Activated CD4-positive, alpha-beta T cell treated with anti-CD3 and anti-CD28 coated beads, Interleukin-2, Interleukin-6, amounts not matched to agents 100 ng/mL and 50 ng/mL, durations not matched to agents 16 hours and 8 hours (primary cell): Measurements from ENCODE around the gene ENOX1.

Source experiments
- DNase-seq: peaks from one replicate; pipeline ENCODE4 v3.0.0-alpha.2; 2020

The ENOX1 gene

DNA sequence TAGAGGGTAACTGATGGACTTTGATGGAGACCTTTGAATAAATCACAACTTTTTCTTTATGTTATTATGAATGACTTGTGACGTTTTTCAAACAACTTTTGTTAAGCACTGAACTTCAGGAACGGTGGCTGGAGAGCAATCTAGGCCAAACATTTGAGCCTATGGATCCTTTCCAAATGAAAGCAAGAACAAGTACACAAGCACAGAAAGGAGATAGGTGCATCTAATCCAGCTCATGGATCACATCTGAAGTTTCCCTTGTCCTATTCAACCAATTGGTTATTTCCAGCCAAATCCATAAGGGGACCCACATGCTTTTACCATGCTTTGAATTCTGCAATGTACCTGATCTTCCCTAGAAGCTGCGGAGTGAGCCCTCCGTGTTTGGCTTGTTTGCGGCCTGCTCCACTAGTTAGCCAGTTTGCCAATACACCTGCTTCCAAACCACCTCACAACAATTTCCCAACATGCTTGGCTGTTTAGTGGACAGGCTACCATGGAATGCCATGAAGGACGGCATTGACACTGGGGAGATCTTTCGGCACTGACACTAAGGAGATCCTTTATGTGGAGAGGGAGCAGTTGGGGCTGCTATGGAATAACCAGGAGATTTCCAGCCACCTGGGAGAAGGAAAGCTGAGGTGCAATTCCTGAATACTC is 447.5 kb downstream of the ENOX1 start:
- no peak for DNase-seq

GRCh38 chr13:43335764-43336163 is 451.0 kb downstream of the ENOX1 start:
- no peak for DNase-seq

- DNase-seq, result no peak
Measured at GRCh38 chr13:43333176-43333575, 453.6 kb downstream of the ENOX1 start.

GRCh38 chr13:43331672-43332071 is 455.1 kb downstream of the ENOX1 start:
- no peak for DNase-seq

GRCh38 chr13:43329702-43330101 is 457.1 kb downstream of the ENOX1 start:
- DNase-seq, result no peak

GRCh38 chr13:43328907-43329306 is 457.9 kb downstream of the ENOX1 start:
- no peak for DNase-seq

DNA sequence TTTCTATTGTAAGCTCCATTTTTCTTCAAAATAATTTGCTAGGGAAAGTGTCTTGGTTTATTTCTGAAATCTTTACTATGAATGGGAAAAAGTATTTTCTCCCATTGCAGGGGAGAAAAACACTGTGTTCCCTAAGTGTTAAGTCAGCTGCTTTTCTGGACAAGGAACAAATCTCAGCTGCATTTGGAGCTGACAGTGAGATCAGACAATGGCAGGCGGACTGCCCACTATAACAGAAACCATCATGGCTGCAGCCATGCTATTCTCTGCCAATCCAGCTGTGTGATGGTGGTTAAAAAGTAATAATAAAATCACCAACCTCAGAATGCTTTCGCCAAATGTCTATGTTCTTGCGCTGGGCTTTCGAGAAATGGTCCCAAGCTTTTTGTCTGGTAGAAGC is 460.7 kb downstream of the ENOX1 start:
- no peak for DNase-seq

GRCh38 chr13:43325636-43326035 is 461.1 kb downstream of the ENOX1 start:
- DNase-seq, result no peak

- no peak for DNase-seq
Measured at GRCh38 chr13:43324129-43324528, 462.6 kb downstream of the ENOX1 start.

GRCh38 chr13:43319617-43320444 is 466.9 kb downstream of the ENOX1 start:
- no peak for DNase-seq

- no peak for DNase-seq
Measured at GRCh38 chr13:43316946-43317353, 469.8 kb downstream of the ENOX1 start.

GRCh38 chr13:43316281-43316680 is 470.5 kb downstream of the ENOX1 start:
- no peak for DNase-seq

DNA sequence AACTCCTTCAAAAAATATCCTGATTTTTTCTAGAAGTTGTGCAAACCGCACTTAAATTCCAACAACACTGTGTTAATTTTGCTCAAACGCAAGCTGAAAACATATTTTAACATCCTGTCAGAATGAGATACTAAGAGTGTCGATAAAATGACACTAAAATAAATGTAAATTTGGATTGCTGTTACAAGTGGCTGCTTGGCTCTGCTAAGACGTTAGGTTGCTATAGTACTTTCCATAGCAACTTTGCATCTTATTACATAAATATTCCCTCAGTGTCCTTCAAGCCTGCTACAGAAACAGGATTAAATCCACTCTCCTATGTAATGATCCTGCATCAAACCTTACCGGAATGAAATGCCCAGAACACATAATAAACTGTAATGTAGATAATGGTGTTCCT is 471.2 kb downstream of the ENOX1 start:
- DNase-seq, result no peak

- no peak for DNase-seq
Measured at GRCh38 chr13:43309311-43309710, 477.5 kb downstream of the ENOX1 start.

- DNase-seq, result no peak
Measured at GRCh38 chr13:43307921-43308433, 478.8 kb downstream of the ENOX1 start.

- DNase-seq, result no peak
Measured at GRCh38 chr13:43307221-43307920, 479.4 kb downstream of the ENOX1 start.

DNA sequence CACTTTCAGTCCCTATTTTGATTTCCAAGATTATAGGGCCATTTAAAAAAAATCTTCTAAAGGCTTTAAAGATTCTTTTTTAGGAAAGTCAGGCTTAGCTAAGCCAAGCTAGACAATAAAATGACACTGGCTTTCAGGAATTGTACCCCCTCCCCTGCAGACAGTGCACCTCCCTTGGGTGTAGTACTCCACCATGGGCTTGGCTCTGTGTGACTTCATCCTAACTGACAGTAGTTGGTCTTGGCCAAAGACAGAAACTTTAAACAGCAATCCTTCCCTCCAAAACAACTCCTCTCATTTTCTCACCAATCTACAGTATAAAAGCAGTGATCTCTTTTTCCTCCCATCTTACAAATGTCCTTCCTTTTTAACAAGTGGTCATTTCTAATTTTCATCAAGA is 480.4 kb downstream of the ENOX1 start:
- DNase-seq, result no peak

GRCh38 chr13:43305416-43305815 is 481.4 kb downstream of the ENOX1 start:
- DNase-seq, result no peak

DNA sequence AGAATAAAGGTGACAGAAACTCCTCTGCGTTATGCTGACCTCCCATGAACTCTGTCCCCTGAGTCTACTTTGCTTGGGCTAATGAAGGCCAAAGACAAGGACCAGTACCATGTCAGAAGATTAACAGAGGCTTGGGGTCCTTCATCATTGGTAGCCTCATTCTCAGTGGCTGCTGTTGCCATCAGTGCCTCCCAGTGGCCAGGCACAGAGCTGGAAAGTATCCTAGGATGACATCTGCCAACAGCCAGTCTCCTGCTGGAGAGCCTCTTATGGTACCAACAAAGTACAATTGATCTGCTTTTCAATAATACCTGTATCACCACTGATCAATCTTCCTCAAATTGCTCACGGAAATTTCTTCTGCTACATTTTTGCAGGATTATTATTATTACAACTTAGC is 481.8 kb downstream of the ENOX1 start:
- no peak for DNase-seq

DNA sequence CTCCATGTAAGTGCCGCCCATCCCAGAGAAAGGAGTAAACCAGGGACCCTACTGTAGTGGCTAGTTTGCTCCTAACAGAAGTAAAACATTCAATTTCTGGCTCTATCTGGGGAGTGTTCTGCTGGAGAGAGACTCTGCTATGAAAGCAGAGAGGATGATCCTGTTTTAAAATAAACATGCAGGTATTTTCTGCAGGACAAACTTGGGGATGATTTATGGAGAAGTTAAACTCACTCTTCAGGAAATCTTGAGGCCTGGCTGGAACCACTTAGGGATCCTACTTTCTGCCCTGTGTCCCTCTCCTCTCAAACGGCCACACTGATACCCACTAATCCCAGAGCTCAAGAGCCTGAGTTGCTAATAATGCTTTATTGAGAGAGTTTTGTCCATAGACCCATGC is 482.3 kb downstream of the ENOX1 start:
- no peak for DNase-seq

DNA sequence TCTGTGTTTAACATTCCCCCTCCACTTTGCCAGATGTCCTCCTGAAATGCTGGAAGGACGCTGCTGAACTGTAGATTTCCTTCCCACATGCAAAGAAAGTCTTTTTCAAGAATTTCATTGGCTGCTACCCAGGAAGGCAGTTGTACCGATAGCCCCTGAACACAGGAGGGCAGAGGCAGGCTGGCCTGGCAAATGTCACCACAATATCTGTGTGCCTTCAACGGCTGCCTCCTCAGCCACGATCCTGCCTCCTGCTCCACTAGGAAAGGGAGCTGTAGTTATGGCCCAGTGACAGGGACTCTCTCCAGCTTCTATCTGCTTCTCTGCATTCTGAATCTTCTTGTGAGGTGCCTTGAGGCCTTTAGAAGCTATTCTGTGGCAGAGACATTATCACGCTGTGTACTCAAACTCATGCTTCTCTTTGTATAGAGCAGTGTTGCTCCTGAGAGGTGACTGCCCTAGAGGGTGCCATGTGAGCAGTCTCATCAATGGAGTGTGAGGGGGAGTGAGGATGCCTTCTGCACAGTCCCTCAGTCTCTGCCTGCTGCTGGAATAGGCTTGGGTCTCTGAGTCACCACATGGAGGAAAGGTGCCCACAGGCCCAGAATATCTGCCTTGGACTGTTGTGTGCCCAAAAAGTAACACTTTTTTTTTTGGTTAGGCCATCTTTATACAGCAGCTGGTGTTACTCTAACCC is 483.6 kb downstream of the ENOX1 start:
- DNase-seq, result peak; percentile 13

DNA sequence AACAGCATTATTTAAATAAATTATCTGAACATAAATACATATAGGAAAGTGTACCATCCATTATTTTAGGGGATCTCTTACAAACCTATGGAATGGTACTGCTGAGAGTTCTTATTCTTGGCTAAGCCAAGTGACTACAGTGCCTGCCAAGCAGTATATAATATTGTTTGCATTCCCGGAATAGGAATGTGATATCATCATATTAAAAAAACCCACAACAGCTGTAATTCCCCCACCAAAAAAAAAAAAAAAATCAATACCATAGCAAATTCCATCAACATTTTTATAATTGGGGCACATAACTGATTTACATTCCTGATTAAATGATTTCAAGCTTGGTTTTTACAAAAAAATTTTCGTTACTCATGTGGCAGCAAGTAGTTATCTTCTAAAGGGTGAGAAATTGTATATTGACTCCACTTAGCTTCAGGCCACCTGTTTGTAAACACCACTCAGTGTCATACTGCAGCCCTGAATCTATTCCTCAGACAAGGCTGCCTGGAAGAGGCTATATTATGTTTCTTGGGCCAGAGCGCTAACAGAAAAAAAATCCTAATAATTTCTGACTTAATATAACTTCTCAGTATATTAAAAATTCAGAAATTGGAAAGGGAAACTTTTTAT is 485.3 kb downstream of the ENOX1 start:
- no peak for DNase-seq

DNA sequence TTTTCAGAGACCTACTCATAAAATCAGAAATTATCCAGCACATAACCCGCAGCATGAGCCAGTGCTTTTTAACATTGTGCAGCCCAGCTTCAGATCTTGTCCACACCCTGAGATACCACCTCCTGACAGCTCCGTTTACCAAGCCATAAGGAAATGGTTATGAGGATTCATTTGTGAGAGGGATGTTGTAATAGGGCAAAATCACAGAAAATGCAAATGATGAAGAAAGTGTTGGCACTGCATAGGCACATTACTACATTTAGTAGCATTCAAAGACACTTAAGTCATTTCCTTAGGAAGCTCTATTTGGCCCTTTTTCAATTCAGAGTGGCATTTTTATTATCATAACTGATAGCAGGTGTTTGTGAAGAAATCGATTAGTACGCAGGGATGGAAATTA is 485.9 kb downstream of the ENOX1 start:
- no peak for DNase-seq
